IPS-18a (cell line): ENCODE data around the gene LSM14A.
"Not testable (repeated sequence)": the region's sequence is repeated elsewhere in the genome, so short reads cannot be mapped to it uniquely, and the experiment has no call there.

Source experiments
- H3K27ac ChIP-seq: one replicate; pipeline ENCODE4 v1.5.1; 2013; ENCODE audit warnings: low read length
- H3K27me3 ChIP-seq: one replicate; pipeline ENCODE4 v1.6.1; 2013; ENCODE audit warnings: mild to moderate bottlenecking, low read length; ENCODE audit not compliant: control insufficient read depth, insufficient read depth
- H3K36me3 ChIP-seq: one replicate; pipeline ENCODE4 v1.6.1; 2013; ENCODE audit warnings: low read depth, low read length; ENCODE audit not compliant: control insufficient read depth
- H3K4me1 ChIP-seq: one replicate; pipeline ENCODE4 v1.6.1; 2013; ENCODE audit warnings: low read depth, low read length; ENCODE audit not compliant: control insufficient read depth
- H3K4me3 ChIP-seq: one replicate; pipeline ENCODE4 v1.5.1; 2013; ENCODE audit warnings: low read length
- H3K9ac ChIP-seq: one replicate; pipeline ENCODE4 v1.6.1; 2013; ENCODE audit warnings: mild to moderate bottlenecking, low read length, moderate library complexity
- H3K9me3 ChIP-seq: one replicate; pipeline ENCODE4 v1.6.1; 2013; ENCODE audit warnings: low read depth, low read length; ENCODE audit not compliant: control insufficient read depth

The LSM14A gene

GRCh38 chr19:34232566-34233481, 60.5 kb downstream of the LSM14A start:
- Histone ChIP-seq H3K36me3 (peaks cover 23% of the 10 kb centered on the region), H3K4me3 (no peak overlapping the region), H3K27ac (no peak overlapping the region), H3K27me3 (no peaks in the 10 kb centered on the region), H3K4me1 (peaks cover 15% of the 10 kb centered on the region), H3K9me3 (no peaks in the 10 kb centered on the region), H3K9ac (no peak overlapping the region)

- no peak overlapping the region for H3K9ac ChIP-seq
- H3K36me3 ChIP-seq: no peaks in the 10 kb centered on the region
- H3K27me3 ChIP-seq: no peaks in the 10 kb centered on the region
- H3K4me3 ChIP-seq: no peak overlapping the region
- no peaks in the 10 kb centered on the region for H3K9me3 ChIP-seq
- H3K4me1 ChIP-seq: peaks cover 15% of the 10 kb centered on the region
- H3K27ac ChIP-seq: no peak overlapping the region
These were observed 63.2 kb downstream of the LSM14A start for GRCh38 chr19:34235425-34235940.

GRCh38 chr19:34236035-34236987, 64.0 kb downstream of the LSM14A start:
- H3K36me3 ChIP-seq: no peaks in the 10 kb centered on the region
- H3K27ac ChIP-seq: no peak overlapping the region
- no peak overlapping the region for H3K9ac ChIP-seq
- peaks cover 10% of the 10 kb centered on the region for H3K4me1 ChIP-seq
- H3K27me3 ChIP-seq: no peaks in the 10 kb centered on the region
- no peak overlapping the region for H3K4me3 ChIP-seq
- no peaks in the 10 kb centered on the region for H3K9me3 ChIP-seq

- Histone ChIP-seq H3K27me3 (no peaks in the 10 kb centered on the region), H3K9me3 (no peaks in the 10 kb centered on the region), H3K36me3 (no peaks in the 10 kb centered on the region), H3K4me3 (no peak overlapping the region), H3K9ac (no peak overlapping the region), H3K4me1 (peaks cover 6% of the 10 kb centered on the region), H3K27ac (no peak overlapping the region)
These were observed 65.0 kb downstream of the LSM14A start for GRCh38 chr19:34237283-34237682.

GRCh38 chr19:34237939-34238338, 65.6 kb downstream of the LSM14A start:
- Histone ChIP-seq H3K4me3 (no peak overlapping the region), H3K9me3 (no peaks in the 10 kb centered on the region), H3K36me3 (no peaks in the 10 kb centered on the region), H3K4me1 (peaks cover 6% of the 10 kb centered on the region), H3K9ac (no peak overlapping the region), H3K27me3 (no peaks in the 10 kb centered on the region), H3K27ac (no peak overlapping the region)

- peaks cover 6% of the 10 kb centered on the region for H3K4me1 ChIP-seq
- no peak overlapping the region for H3K27ac ChIP-seq
- H3K4me3 ChIP-seq: no peak overlapping the region
These were observed 69.4 kb downstream of the LSM14A start for GRCh38 chr19:34241513-34242337.

GRCh38 chr19:34243138-34243875, 71.0 kb downstream of the LSM14A start:
- not testable (repeated sequence) for H3K4me1 ChIP-seq, H3K27me3 ChIP-seq, H3K4me3 ChIP-seq, H3K27ac ChIP-seq, H3K9me3 ChIP-seq, H3K36me3 ChIP-seq, H3K9ac ChIP-seq

More at GRCh38 chr19:34241513-34242337, 69.4 kb downstream of the LSM14A start:
- Histone ChIP-seq H3K9ac (no peak overlapping the region), H3K27me3 (no peaks in the 10 kb centered on the region), H3K36me3 (no peaks in the 10 kb centered on the region), H3K9me3 (no peaks in the 10 kb centered on the region)

GRCh38 chr19:34243876-34244578, 71.7 kb downstream of the LSM14A start:
- Histone ChIP-seq H3K27me3 (no peaks in the 10 kb centered on the region), H3K27ac (no peak overlapping the region), H3K36me3 (no peaks in the 10 kb centered on the region), H3K4me3 (no peak overlapping the region), H3K4me1 (no peaks in the 10 kb centered on the region), H3K9me3 (no peaks in the 10 kb centered on the region), H3K9ac (no peak overlapping the region)

- Histone ChIP-seq H3K4me1 (no peaks in the 10 kb centered on the region), H3K36me3 (no peaks in the 10 kb centered on the region), H3K9ac (no peak overlapping the region), H3K27ac (no peak overlapping the region), H3K27me3 (no peaks in the 10 kb centered on the region), H3K4me3 (no peak overlapping the region), H3K9me3 (no peaks in the 10 kb centered on the region)
These were observed 72.5 kb downstream of the LSM14A start for GRCh38 chr19:34244611-34245299.

- no peaks in the 10 kb centered on the region for H3K9me3 ChIP-seq
- H3K27me3 ChIP-seq: no peaks in the 10 kb centered on the region
- H3K4me3 ChIP-seq: no peak overlapping the region
- no peaks in the 10 kb centered on the region for H3K4me1 ChIP-seq
- H3K9ac ChIP-seq: no peak overlapping the region
- no peak overlapping the region for H3K27ac ChIP-seq
- no peaks in the 10 kb centered on the region for H3K36me3 ChIP-seq
These were observed 74.0 kb downstream of the LSM14A start for GRCh38 chr19:34246340-34246739.
